Hippocampal formation (tissue), 2 donors: Measurements from ENCODE around the gene NIPA2.

ENCODE experiments used
- DNase-seq, 2 donors: peaks; one replicate each; lab custom pipeline; 2025; lab: John Stamatoyannopoulos, UW

The NIPA2 gene

GRCh38 chr15:22839046-22839695 lies 705 bp downstream of the NIPA2 start:
- peak in 1 of 2 donors; percentile 20 for DNase-seq

DNA sequence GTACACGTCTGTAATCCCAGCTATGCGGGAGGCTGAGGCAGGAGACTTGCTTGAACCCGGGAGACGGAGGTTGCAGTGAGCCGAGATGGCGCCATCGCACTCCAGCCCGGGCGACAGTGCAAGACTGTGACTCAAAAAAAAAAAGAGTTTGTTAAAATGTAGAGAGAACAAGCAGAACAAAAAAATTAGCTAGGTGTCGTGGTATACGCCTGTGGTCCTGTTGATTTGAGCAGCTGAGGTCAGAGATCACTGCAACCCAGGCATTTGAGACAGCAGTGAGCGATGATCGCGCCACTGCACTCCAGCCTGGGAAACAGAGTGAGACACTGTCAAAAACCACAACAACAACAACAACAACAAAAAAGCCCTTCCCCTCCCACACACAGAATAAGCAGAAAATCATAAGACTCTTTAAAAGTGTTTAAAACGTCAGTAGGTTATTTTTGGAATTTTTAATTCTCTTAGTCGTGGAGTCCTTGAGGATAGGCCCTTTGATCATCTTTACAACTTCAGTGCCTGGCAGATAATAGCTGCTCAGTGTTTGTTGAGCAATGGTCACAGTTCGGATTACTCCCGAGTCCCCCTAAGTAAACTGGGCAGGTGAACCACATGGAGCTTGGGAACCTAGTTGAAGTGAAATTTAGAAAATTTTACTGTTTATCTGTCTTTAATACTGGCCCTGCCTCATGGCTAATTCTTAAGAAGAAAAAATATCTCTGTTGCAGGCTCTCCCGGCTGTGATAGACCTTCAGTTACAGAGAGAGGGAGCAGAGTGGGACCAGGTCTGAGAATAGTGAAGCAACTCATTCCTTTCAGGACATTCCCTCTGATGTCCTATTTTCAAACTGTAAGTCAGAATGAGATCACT lies 6.2 kb downstream of the NIPA2 start:
- DNase-seq = no peak

GRCh38 chr15:22845289-22845900 lies 6.9 kb downstream of the NIPA2 start:
- no peak for DNase-seq

- no peak for DNase-seq
These were observed 7.6 kb downstream of the NIPA2 start for GRCh38 chr15:22846073-22846472.

DNA sequence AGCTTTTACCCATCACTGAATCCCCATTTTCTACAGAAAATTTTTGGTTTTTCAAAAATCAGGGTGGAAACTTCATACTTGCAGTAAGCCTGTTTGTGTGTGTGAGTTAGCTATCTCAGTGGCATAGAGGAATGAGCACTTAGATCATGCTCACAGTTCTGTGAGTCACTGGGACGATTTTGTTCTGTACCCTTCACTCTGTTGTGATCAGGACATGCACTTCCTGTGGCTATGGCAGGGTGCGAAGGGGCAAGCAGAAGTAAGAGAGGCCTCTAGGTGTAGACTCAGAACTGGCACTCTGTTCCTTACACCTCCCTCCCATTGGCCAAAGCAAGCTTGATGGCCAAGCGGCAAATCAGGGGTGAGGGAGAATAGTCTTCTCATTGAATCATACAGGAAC lies 11.6 kb downstream of the NIPA2 start:
- no peak for DNase-seq

DNA sequence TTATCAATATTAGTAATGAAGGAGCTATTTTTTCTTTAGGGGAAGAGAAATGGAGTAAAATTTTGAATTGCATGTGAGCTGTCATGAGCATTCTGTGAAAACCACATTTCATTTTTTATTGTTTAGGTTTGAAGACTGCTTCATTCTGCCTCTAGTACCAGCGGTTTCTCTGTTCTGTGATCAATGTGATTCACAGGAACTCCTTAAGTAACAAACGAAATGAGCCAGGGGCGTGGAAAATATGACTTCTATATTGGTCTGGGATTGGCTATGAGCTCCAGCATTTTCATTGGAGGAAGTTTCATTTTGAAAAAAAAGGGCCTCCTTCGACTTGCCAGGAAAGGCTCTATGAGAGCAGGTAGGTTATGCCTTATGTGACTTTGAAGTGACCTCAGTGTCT lies 13.0 kb downstream of the NIPA2 start:
- no peak for DNase-seq

DNA sequence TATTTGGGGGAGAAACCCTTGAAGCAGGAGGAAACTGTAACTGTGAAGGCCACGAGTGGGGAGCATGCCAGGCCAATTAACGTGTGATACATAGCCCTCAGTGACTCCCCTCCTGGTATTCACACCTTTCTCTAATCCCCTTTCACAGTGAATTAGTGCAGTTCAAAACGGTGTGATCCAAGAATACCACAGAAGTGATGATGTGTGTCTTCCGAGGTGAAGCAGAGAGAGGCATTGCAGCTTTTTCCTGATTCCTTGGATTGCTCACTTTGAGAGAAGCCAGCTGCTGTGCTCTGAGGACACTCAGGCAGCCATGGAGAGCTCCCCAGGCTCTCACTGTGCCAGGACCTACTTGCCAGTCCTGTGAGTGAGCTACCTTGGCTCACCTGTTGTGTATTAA lies 17.3 kb downstream of the NIPA2 start:
- DNase-seq = no peak

GRCh38 chr15:22856659-22857058 lies 18.2 kb downstream of the NIPA2 start:
- DNase-seq = no peak

GRCh38 chr15:22861161-22861560 lies 22.7 kb downstream of the NIPA2 start:
- no peak for DNase-seq

DNA sequence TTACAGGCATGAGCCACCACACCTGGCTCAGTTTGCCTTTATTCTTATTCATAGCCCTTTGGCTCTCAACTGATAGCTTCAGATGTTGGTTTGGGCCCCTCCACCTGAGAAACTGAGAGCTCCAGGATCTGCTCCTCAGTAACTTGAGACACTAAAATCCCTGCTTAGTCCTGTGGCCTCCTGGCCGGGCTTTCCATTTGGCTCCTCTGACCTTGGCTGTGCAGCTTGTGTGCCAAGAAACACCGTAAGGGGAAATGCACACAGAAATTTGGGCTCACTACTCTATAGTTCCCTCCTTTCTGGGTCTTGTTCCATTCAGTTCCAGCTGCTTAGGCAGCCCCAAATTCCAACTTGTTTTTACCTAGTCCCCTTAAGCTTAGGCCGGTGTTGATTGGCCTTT lies 24.9 kb downstream of the NIPA2 start:
- DNase-seq = no peak

- DNase-seq = no peak
These were observed 27.6 kb downstream of the NIPA2 start for GRCh38 chr15:22866079-22866478.

DNA sequence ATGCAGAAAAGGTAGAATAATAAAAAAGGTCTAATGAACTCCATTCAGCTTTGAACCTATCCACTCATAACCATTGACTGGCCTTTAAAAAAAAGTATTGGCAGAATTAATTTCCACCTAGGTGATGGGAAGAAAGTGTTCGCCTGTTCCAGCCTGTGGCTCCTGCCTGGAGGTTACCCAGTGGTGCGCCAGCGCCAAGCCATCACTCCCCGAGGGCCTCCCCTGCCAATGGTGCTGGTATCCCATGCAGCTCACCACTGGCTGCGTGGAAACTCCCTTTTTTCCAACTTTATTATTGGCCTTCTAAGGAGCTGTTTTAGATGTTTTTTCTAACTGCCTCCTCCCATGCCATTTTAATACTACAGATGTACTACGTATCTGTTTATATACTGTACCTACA lies 29.4 kb downstream of the NIPA2 start:
- no peak for DNase-seq

DNA sequence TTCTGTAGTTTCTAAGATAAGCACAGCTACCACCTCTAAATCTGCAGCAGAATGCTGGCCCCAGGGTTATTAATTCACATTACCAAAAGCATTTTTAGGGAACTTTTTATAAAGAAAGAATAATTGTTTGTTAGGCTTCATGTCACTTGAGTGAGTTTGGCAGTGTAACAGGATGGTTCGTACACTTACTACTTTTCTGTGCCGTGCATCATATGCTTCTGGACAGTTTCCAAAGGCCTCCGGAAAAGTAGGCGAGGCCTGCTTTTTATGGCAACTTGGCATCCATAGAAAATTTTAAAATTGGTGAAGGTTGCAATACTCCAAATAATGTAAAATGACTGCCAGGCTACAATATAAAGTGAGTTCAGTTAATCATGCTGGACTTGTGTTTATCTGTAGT lies 30.0 kb downstream of the NIPA2 start:
- DNase-seq = no peak

DNA sequence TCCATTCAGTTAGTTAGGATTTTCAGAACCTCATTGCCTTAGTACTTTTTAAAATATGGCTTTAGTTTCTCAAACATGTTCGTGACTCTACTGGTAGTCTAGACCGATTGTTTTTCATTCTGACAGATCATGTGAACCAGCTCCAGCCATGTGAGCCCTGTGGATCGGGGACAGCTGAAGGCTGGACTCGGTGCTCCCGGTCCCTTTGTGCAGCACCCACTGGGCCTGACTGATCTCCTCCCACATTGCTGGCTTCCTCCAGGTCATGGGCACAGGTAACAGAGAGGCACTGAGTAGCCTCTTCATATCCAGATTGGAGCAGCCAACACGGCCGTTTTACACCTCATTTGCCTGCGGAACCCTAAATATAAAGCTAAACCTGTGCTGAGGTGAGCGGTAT lies 30.5 kb downstream of the NIPA2 start:
- no peak for DNase-seq

GRCh38 chr15:22869856-22870255 lies 31.4 kb downstream of the NIPA2 start:
- DNase-seq = no peak

DNA sequence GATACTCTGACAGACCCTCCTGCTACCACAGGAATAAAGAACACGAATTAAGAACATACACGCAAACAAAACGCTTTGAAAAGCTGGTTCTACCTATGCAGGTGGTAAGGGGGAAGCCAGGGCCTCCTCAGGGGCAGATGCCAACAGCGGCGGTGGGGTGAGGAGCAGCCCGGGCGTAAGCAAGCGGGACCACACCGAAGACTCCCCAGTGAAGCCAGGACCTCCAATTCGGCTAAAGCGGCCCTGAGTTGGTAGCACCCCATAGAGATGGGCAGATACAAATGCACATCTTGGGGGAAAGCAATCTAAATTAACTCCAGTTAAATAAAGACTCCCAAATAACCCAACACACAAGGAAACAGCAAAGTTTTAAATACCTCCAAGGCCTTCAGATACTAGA lies 32.4 kb downstream of the NIPA2 start:
- DNase-seq = no peak

DNA sequence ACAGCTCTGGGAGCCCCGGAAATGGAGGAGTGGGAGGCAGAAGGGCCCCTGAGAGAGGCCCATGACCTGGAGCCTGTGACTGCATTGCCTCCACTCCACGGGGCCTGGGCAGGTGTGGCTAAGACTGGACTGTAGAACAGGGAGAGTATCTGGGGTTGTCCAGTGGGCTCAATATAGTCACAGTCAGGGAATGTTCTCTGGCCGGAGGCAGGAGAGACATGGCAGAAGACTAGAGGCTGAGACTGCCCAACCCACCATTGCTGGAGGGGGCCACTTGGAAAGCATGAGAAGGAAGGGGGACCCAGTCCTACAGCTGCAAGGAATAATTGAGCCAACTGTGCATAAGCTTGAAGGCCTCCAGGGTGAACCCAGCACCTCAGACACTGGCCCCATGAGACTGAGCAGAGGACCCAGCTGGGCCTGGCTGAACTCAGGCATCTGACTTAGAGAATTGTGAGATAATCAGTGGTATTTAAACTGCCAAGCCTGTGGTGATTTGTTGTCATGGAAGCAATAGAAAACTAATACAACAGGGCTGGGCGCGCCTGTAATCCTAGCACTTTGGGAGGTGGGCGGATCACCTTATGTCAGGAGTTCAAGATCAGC lies 33.1 kb downstream of the NIPA2 start:
- no peak for DNase-seq

DNA sequence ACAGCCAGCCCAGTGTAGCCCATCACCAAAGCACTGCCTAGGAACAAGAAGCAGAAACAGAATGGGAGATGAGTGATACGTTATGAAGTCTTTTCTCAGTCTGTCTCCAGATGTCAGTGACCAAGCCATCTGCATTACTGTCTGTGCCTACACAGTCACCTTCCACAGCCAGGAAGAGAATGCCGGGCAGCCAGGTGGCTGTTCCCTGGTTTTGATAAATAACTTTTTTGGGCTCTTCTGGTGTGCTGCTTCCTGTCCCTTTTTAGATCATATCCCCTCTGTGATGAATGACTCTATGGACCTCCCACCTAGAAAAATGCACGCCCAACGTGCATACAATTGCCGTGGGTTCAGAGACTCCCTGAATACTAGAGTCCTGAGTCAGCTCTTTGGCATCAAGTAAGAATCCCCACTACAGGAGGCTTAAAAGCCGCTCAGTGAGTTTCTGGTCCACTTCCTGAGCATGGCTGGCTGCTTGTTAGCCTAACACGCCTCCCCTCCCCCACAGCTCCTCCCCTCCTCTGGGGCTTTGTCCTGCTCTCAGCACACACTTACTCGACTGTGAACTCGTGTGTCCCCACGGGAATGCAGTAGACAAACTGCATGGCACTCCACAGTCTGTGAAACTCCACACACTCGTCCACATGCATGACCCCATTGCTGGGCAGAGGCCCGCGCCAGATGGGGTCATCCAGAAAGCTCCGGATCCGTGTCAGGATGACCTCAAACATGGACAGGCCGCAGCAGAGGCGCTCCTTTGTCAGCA lies 34.7 kb downstream of the NIPA2 start:
- no peak for DNase-seq

DNA sequence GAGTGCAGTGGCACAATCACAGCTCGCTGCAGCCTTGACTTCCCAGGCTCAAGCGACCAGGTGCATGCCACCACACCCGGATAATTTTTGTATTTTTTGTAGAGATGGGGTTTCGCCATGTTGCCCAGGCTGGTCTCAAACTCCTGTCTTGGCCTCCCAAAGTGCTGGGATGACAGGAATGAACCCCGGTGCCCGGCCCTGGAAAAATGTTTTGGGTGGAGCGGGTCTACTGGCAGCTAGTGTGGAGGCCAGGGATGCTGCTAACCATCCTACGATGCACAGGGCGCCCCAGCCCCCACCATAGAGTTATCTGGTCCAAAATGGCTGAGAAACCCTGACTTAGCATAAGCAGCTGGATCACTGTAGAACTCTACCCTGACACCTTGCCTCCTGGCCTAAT lies 35.4 kb downstream of the NIPA2 start:
- no peak for DNase-seq

DNA sequence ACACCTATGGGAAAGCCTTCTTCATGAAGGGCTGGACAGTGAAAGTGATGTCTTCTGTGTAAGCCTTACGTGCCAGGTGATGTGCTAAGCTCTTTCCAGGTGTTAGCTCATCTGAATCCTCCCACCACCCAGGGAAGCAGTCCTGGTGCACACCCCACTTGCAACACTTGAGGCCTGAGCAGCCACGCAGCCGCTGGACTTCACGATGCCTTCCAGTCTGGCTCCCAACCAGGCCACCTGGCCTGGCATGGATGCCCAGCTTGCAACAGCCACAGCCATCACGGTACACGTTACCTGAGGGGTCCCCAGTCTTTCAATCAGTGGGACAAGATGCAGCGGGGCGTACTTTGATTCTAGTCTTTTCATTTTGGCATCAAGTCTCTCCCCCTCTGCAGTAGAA lies 35.8 kb downstream of the NIPA2 start:
- no peak for DNase-seq

- DNase-seq = no peak
These were observed 36.5 kb downstream of the NIPA2 start for GRCh38 chr15:22874966-22875365.

- no peak for DNase-seq
These were observed 38.7 kb downstream of the NIPA2 start for GRCh38 chr15:22877117-22877516.
